ENCODE results near the gene BET1. TPM values are rescaled to one million over a fixed set of nuclear protein-coding genes. Genes with fewer than 3 reads are reported as not detected.

BET1 gene
- total RNA-seq, 2 experiments from 2014 or later = 14.3 to 31.6 TPM

DNA sequence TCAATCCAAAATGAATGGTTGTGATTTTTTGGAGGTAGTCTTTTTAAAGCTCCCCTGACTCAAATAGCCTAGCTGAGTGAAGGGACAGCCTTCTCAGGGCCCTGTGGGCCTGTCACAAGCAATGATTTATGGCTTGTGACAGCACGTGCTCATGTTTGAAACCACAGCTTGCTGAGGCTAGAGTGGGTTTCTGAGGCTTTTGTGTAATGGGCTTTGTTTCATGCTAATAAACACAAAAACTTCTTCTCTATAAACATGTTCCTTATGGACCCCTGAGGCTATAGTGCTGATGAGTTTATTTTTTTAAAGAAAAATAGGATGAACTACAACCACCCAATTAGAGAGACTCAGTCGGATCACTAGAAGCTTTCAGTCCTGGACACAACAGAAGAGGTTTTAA, 36.1 kb upstream of the BET1 start:
- Histone ChIP-seq H3K4me3 (ENCODE audit: low read depth, low read length, poor library complexity, severe bottlenecking) (no peak overlapping the region), H3K27ac (ENCODE audit: low read depth, low read length, poor library complexity, severe bottlenecking) (no peak overlapping the region), H3K9me3 (ENCODE audit: low read length) (no peaks in the 10 kb centered on the region), H3K36me3 (ENCODE audit: insufficient read depth, low read length) (no peaks in the 10 kb centered on the region; the same call in 1 of the 2 replicates), H3K4me1 (ENCODE audit: insufficient read depth, low read length, poor library complexity, severe bottlenecking) (peaks cover 51% of the 10 kb centered on the region), H3K79me2 (ENCODE audit: insufficient read depth, low read depth, low read length) (no peaks in the 10 kb centered on the region), H2AFZ (ENCODE audit: low read length) (peak overlapping the region; percentile 82; the same call in 1 of the 2 replicates), H4K20me1 (ENCODE audit: insufficient read depth, low read length) (no peaks in the 10 kb centered on the region), H3K4me2 (ENCODE audit: low read length) (peak overlapping the region; percentile 55; the same call in 1 of the 2 replicates), H3K9me2 (ENCODE audit: insufficient read depth, low read length) (no peaks in the 10 kb centered on the region)
- TF ChIP-seq, protein P1, sequence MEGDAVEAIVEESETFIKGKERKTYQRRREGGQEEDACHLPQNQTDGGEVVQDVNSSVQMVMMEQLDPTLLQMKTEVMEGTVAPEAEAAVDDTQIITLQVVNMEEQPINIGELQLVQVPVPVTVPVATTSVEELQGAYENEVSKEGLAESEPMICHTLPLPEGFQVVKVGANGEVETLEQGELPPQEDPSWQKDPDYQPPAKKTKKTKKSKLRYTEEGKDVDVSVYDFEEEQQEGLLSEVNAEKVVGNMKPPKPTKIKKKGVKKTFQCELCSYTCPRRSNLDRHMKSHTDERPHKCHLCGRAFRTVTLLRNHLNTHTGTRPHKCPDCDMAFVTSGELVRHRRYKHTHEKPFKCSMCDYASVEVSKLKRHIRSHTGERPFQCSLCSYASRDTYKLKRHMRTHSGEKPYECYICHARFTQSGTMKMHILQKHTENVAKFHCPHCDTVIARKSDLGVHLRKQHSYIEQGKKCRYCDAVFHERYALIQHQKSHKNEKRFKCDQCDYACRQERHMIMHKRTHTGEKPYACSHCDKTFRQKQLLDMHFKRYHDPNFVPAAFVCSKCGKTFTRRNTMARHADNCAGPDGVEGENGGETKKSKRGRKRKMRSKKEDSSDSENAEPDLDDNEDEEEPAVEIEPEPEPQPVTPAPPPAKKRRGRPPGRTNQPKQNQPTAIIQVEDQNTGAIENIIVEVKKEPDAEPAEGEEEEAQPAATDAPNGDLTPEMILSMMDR (conservative IDR thresholded peaks at IDR 0.05; ENCODE audit: low read length) = no peak
- TF ChIP-seq EZH2phosphoT487 (IDR thresholded peaks at IDR 0.05; ENCODE audit: borderline replicate concordance, low read depth, low read length) = no peak
- POLR2A ChIA-PET = interaction anchor here (0.5 to 1.4 kb wide), 7 partner anchors 11 to 545 kb away, joined by 3 to 5 read pairs (median 3); no protein-coding TSS in a partner anchor
- no TSS peak for BruUV-seq (replicated peaks)
- DNase-seq (ENCODE audit: low spot score) = peak; percentile 47
- intact Hi-C loops (cut with micrococcal nuclease; ENCODE audit: unreplicated experiment) = no loop called here
- CTCF ChIA-PET (ENCODE audit: unreplicated experiment) = no interaction called here

DNA sequence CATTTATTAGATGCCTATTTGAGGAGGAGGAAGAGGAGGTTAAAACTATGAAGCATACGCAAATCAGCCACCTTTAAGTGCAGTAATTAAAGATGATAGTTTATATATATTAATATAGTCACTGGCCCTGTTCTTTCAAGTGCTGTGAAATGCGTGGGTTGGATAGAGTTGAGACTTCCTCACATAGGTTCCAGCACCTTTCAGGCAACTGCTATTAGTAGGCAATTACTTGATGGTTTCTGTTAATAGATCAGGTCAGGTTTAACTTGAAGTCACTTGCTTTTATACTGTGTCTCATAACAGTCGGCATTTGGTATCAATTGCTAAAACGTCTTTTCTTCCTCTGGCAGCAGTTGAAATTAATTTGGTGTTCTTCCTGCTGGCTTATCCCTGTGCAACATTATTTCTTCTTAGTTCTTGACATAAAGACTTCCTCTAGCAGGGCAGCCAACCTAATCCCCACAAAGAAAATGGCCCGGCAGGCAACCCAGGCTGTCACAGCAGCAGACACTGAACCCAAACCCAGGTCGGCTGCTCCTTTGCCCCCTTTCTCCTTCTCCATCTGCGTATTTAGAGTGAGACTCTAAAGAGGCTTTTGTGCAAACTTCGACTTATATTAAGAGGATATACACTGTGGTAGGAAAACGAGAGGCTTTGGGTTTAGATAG, 35.3 kb upstream of the BET1 start:
- Histone ChIP-seq H3K4me3 (ENCODE audit: low read depth, low read length, poor library complexity, severe bottlenecking) (no peak overlapping the region), H3K4me2 (ENCODE audit: low read length) (peak overlapping the region; percentile 55), H3K36me3 (ENCODE audit: insufficient read depth, low read length) (no peaks in the 10 kb centered on the region; the same call in 1 of the 2 replicates), H3K4me1 (ENCODE audit: insufficient read depth, low read length, poor library complexity, severe bottlenecking) (peaks cover 51% of the 10 kb centered on the region), H3K9me2 (ENCODE audit: insufficient read depth, low read length) (no peaks in the 10 kb centered on the region), H2AFZ (ENCODE audit: low read length) (peak overlapping the region; percentile 82), H4K20me1 (ENCODE audit: insufficient read depth, low read length) (no peaks in the 10 kb centered on the region), H3K9me3 (ENCODE audit: low read length) (0 out of 2 replicates have a peak, but pooled peaks cover 6% of the 10 kb centered on the region), H3K79me2 (ENCODE audit: insufficient read depth, low read depth, low read length) (no peaks in the 10 kb centered on the region), H3K27ac (ENCODE audit: low read depth, low read length, poor library complexity, severe bottlenecking) (no peak overlapping the region)
- POLR2A ChIA-PET = interaction anchor here (1.3 to 1.4 kb wide), 2 partner anchors 12 to 15 kb away, joined by 3 to 5 read pairs; no protein-coding TSS in a partner anchor
- BruUV-seq (replicated peaks) = no TSS peak
- DNase-seq (ENCODE audit: low spot score) = no peak
- TF ChIP-seq, protein P1 (conservative IDR thresholded peaks at IDR 0.05; ENCODE audit: low read length) = no peak
- no peak for TF ChIP-seq EZH2phosphoT487 (IDR thresholded peaks at IDR 0.05; ENCODE audit: borderline replicate concordance, low read depth, low read length)
- CTCF ChIA-PET (ENCODE audit: unreplicated experiment) = no interaction called here
- intact Hi-C loops (cut with micrococcal nuclease; ENCODE audit: unreplicated experiment) = no loop called here

DNA sequence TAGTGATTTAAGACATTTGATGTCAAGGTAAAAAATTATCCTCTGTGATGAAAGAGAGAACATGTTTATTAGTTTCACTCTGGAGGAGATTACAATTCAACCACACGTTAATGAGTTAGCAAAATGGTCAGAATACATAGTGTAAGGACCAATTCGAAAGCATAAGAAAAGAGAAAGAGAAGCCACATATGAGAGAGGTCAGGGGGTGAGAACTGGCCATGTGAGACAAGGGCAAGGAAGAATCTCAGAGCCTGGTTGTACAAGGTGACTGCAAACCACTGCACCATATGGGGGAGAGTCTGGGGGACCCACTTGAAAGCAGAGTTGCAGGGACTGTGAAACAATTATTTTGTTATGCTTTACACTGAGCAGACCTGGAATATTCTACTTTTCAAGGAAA, 27.7 kb upstream of the BET1 start:
- H2AFZ ChIP-seq (ENCODE audit: low read length) = no peak overlapping the region
- TF ChIP-seq, protein P1 (conservative IDR thresholded peaks at IDR 0.05; ENCODE audit: low read length) = no peak
- TF ChIP-seq EZH2phosphoT487 (IDR thresholded peaks at IDR 0.05; ENCODE audit: borderline replicate concordance, low read depth, low read length) = no peak
- DNase-seq (ENCODE audit: low spot score) = no peak
- no peak overlapping the region for H3K27ac ChIP-seq (ENCODE audit: low read depth, low read length, poor library complexity, severe bottlenecking)
- no peaks in the 10 kb centered on the region; the same call in 1 of the 2 replicates for H3K36me3 ChIP-seq (ENCODE audit: insufficient read depth, low read length)
- no peaks in the 10 kb centered on the region for H3K79me2 ChIP-seq (ENCODE audit: insufficient read depth, low read depth, low read length)
- no TSS peak for BruUV-seq (replicated peaks)
- H3K4me1 ChIP-seq (ENCODE audit: insufficient read depth, low read length, poor library complexity, severe bottlenecking) = peaks cover 22% of the 10 kb centered on the region
- intact Hi-C loops (cut with micrococcal nuclease; ENCODE audit: unreplicated experiment) = no loop called here
- H3K4me3 ChIP-seq (ENCODE audit: low read depth, low read length, poor library complexity, severe bottlenecking) = no peak overlapping the region
- no peaks in the 10 kb centered on the region for H4K20me1 ChIP-seq (ENCODE audit: insufficient read depth, low read length)
- ChIA-PET CTCF (ENCODE audit: unreplicated experiment) (no interaction called here), POLR2A (interaction anchor here (1.1 to 3.4 kb wide), 2 partner anchors 13 to 15 kb away, joined by 4 to 14 read pairs; no protein-coding TSS in a partner anchor)
- H3K4me2 ChIP-seq (ENCODE audit: low read length) = no peak overlapping the region
- 0 out of 2 replicates have a peak, but pooled peaks cover 8% of the 10 kb centered on the region for H3K9me3 ChIP-seq (ENCODE audit: low read length)
- H3K9me2 ChIP-seq (ENCODE audit: insufficient read depth, low read length) = no peaks in the 10 kb centered on the region

All from OCI-LY7 (cell line).